Measurements from ENCODE around the gene HCST.

DNA sequence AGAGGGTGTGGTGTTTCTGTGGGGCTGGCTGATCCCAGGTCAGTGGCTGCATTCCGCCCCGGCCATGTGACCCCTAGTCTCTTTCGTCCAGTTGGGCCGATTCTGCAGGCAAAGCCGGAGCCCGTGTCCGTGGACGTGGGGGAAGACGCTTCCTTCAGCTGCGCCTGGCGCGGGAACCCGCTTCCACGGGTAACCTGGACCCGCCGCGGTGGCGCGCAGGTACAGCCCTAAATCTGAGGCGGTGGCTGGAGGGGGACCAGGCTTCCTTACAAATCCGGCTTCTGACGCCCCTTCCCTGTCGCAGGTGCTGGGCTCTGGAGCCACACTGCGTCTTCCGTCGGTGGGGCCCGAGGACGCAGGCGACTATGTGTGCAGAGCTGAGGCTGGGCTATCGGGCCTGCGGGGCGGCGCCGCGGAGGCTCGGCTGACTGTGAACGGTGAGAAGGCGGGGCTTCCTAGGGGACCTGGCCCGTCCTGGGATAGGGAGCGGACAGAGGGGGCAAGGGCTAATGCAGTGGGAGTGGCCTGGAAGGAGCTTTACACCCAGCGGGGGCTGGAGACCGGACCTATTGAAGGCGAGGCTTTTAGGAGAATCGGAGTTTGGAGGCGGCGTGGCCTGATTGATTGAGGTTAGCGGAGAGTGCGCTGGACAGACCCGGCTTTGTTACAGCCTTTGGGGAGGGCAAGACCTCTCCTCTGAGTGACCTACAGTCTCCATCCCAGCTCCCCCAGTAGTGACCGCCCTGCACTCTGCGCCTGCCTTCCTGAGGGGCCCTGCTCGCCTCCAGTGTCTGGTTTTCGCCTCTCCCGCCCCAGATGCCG is 41.3 kb upstream of the HCST start:
- TF ChIP-seq, protein P1, sequence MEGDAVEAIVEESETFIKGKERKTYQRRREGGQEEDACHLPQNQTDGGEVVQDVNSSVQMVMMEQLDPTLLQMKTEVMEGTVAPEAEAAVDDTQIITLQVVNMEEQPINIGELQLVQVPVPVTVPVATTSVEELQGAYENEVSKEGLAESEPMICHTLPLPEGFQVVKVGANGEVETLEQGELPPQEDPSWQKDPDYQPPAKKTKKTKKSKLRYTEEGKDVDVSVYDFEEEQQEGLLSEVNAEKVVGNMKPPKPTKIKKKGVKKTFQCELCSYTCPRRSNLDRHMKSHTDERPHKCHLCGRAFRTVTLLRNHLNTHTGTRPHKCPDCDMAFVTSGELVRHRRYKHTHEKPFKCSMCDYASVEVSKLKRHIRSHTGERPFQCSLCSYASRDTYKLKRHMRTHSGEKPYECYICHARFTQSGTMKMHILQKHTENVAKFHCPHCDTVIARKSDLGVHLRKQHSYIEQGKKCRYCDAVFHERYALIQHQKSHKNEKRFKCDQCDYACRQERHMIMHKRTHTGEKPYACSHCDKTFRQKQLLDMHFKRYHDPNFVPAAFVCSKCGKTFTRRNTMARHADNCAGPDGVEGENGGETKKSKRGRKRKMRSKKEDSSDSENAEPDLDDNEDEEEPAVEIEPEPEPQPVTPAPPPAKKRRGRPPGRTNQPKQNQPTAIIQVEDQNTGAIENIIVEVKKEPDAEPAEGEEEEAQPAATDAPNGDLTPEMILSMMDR (IDR thresholded peaks at IDR 0.05): no peak
- TF ChIP-seq POLR2A (IDR thresholded peaks at IDR 0.05) (no peak), POLR2AphosphoS5 (IDR thresholded peaks at IDR 0.05) (no peak)
